Measurements from ENCODE around the gene NEDD4L. TPM values are rescaled to one million over a fixed set of nuclear protein-coding genes. Genes with fewer than 3 reads are reported as not detected.

The NEDD4L gene
- total RNA-seq, 1 experiment from 2014 or later, result 42.9 TPM

GRCh38 chr18:58167073-58167472 is 123.0 kb downstream of the NEDD4L start:
- H3K27me3 ChIP-seq (ENCODE audit: control insufficient read depth, insufficient read depth, low read length), result no peaks in the 10 kb centered on the region
- CTCF ChIA-PET, result no interaction called here
- in situ Hi-C loops (cut with HindIII; ENCODE audit: low pct_unique_long_range_greater_than_20kb, low sequenced_read_pairs) (no loop called here), intact Hi-C loops (cut with micrococcal nuclease; ENCODE audit: unreplicated experiment) (no loop called here)
- POLR2A ChIA-PET, result no interaction called here
- no peak overlapping the region for H3K27ac ChIP-seq (ENCODE audit: low read length)
- DNase-seq (ENCODE audit: low read depth, low spot score) (no peak), ATAC-seq (no peak)
- TF ChIP-seq POLR2AphosphoS5 (IDR thresholded peaks at IDR 0.05; ENCODE audit: low read depth, low read length), result no peak
- no peak for TF ChIP-seq TCF7L2 (IDR thresholded peaks at IDR 0.05; ENCODE audit: low read depth, low read length)
- TF ChIP-seq REST (IDR thresholded peaks at IDR 0.05; ENCODE audit: insufficient read depth in 1 of 2, low read depth in 2 of 2, low read length in 1 of 2), result no peak
- TF ChIP-seq SIN3A (IDR thresholded peaks at IDR 0.05; ENCODE audit: borderline replicate concordance, insufficient read depth, low read depth, low read length), result no peak
- no peak for TF ChIP-seq CTCF (IDR thresholded peaks at IDR 0.05)
- no peaks in the 10 kb centered on the region for H3K4me1 ChIP-seq (ENCODE audit: control insufficient read depth, insufficient read depth, low read length)
- no peaks in the 10 kb centered on the region for H3K36me3 ChIP-seq (ENCODE audit: control insufficient read depth, insufficient read depth, low read length)
- H3K4me3 ChIP-seq (ENCODE audit: low read depth in 2 of 2, low read length in 2 of 2), result no peak overlapping the region
- H3K9me3 ChIP-seq (ENCODE audit: control insufficient read depth, insufficient read depth, low read depth, low read length), result no peaks in the 10 kb centered on the region
- no TSS peak for BruUV-seq (replicated peaks)

DNA sequence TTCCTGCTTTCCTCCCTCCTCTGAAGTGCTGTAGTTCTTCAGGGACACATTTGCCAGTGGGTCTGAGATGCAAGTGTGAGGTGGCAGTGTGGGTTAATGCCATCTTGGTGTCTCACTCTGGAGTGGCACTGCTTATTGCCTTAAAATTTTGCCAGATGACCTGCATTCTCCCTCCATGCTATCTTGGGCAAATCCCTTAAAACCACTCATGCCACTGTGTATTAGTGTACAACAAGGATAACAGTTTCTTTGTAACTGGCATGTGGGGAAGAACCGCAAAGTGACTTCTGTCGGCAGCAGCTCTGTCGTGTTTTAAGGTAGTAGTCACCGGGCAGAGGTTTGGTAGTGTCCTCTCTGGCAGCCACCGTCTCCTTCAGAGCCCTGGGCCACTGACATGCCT is 124.2 kb downstream of the NEDD4L start:
- DNase-seq (ENCODE audit: low read depth, low spot score), result no peak
- Histone ChIP-seq H3K4me1 (ENCODE audit: control insufficient read depth, insufficient read depth, low read length) (no peaks in the 10 kb centered on the region), H3K9me3 (ENCODE audit: control insufficient read depth, insufficient read depth, low read depth, low read length) (no peaks in the 10 kb centered on the region), H3K4me3 (ENCODE audit: low read depth in 2 of 2, low read length in 2 of 2) (no peak overlapping the region), H3K36me3 (ENCODE audit: control insufficient read depth, insufficient read depth, low read length) (no peaks in the 10 kb centered on the region), H3K27me3 (ENCODE audit: control insufficient read depth, insufficient read depth, low read length) (no peaks in the 10 kb centered on the region), H3K27ac (ENCODE audit: low read length) (no peak overlapping the region)
- TF ChIP-seq CTCF (IDR thresholded peaks at IDR 0.05) (no peak), REST (IDR thresholded peaks at IDR 0.05; ENCODE audit: insufficient read depth in 1 of 2, low read depth in 2 of 2, low read length in 1 of 2) (no peak), TCF7L2 (IDR thresholded peaks at IDR 0.05; ENCODE audit: low read depth, low read length) (no peak), POLR2AphosphoS5 (IDR thresholded peaks at IDR 0.05; ENCODE audit: low read depth, low read length) (no peak), SIN3A (IDR thresholded peaks at IDR 0.05; ENCODE audit: borderline replicate concordance, insufficient read depth, low read depth, low read length) (no peak)
- ATAC-seq, result no peak
- POLR2A ChIA-PET, result no interaction called here
- CTCF ChIA-PET, result no interaction called here
- intact Hi-C loops (cut with micrococcal nuclease; ENCODE audit: unreplicated experiment) (no loop called here), in situ Hi-C loops (cut with HindIII; ENCODE audit: low pct_unique_long_range_greater_than_20kb, low sequenced_read_pairs) (no loop called here)
- no TSS peak for BruUV-seq (replicated peaks)
